ENCODE data around the gene MAGED1.

DNA sequence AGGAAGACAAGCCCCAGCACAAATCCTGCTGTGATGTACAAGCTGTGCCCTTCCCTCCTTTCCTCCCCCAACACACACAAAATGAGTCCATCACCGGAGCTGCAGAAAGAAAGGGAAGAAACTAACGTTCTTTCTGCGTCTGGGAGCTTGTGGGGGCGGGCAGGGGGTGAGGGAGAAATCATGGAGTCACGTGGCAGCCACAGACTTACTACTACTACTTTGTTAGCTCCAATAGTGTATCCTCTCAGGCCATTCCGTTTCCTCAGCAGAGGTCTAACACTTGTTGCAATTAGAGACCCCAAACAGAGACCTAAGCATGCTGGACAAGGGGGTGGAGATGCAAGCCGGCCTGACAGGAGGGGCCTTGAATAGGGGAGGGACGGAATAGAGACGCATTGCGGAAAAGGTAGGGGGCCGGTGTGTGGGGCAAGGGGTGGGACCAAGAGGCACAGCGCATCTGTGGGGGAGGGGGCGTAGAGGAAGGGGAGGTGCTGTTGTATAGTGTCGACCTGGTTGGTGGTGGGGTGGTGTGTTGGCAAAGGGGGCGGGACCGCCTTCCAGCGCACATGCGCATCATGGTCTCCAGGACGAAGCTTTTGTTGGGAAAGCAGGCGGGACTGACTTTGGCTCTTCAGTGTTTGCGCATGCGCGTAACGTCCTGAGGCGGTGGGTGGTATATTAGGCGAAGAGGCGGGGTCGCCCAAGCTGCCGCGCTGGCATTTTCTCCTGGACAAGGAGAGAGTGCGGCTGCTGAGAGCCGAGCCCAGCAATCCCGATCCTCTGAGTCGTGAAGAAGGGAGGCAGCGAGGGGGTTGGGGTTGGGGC is at the start of gene MAGED1:
- TF ChIP-seq GATA3 (IDR thresholded peaks at IDR 0.05; ENCODE audit: low read depth, low read length): no peak
- no peak for TF ChIP-seq GATA2 (IDR thresholded peaks at IDR 0.05; ENCODE audit: low read depth, low read length)
